ENCODE results near the gene PLCB2.

Gene PLCB2

DNA sequence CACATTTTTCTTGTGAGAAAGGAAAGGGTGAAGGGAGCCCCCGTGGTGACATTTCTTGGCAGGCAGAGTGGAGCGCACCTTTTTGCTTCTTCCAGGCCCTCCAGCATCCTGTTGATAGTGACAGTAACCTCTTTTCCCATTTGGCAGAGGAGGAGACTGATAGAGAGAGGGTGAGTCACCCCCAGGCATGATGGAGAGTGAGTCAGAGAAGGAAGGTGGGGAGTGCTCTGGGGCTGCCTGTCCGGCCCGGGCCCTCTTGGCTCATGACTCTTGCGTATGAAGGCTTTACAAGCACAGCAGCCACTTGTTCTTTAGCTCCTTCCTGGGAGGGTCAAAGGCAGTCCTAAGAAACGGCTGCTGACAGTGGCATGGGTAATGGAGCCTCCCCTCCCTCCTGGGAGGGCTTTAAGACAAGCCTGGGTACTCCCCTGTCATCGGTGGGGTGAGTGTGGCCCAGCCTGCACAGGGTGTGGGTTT, 40.9 kb downstream of the PLCB2 start:
- no peak for DNase-seq

DNA sequence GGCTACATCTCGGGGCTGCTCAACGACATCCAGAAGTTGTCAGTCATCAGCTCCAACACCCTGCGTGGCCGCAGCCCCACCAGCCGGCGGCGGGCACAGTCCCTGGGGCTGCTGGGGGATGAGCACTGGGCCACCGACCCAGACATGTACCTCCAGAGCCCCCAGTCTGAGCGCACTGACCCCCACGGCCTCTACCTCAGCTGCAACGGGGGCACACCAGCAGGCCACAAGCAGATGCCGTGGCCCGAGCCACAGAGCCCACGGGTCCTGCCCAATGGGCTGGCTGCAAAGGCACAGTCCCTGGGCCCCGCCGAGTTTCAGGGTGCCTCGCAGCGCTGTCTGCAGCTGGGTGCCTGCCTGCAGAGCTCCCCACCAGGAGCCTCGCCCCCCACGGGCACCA, 41.9 kb downstream of the PLCB2 start:
- DNase-seq: no peak

DNA sequence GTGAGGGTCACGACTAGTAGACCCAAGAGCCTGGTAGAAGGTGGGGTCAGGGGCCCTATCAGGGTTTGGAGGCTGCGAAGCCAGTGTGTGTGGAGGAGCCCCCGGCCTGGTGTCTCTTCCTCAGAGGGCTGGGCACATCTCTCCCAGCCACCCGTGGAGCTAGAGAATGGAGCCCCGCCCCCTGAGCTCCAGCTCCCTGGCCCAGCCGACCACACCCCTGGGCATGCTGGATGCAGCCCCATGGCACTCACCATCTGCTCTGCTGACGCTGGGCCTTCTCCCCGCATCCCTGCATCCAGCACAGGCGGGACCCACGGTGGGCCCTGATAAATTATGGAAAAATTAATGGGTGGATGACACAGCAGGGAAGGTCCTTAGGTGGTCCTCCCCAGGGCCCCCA, 42.4 kb downstream of the PLCB2 start:
- no peak for DNase-seq

DNA sequence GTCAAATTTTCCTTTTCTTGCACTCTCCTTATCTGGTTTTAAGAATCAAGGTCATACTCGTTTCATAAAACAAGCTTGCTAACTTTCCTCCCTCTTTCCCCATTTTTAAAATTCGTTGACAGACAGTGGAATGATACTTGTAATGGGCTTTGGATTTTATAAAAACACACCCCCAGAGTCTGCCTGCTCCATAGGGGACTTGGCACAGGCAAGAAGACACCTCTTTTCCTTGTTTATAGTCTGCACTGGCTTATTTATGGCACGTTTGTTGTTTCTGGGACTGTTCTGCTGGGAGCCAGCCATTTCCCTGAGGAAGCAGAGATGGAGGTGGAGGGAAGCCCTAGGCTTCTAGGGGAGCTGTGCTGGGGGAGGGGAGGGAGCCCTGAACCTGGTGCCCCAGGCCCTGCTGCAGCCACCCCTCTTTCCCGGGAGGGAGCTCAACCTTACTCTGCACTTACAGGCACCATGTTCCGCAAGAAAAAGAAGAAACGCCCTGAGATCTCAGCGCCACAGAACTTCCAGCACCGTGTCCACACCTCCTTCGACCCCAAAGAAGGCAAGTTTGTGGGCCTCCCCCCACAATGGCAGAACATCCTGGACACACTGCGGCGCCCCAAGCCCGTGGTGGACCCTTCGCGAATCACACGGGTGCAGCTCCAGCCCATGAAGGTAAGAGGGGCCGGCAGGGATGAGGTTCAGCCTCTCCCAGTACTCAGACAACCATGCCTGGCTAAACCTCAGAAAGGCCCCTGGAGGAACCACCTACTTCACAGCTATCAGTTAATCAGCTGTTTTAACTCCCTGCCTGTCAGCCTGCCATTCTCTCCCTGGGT, 43.2 kb downstream of the PLCB2 start:
- DNase-seq: no peak

DNA sequence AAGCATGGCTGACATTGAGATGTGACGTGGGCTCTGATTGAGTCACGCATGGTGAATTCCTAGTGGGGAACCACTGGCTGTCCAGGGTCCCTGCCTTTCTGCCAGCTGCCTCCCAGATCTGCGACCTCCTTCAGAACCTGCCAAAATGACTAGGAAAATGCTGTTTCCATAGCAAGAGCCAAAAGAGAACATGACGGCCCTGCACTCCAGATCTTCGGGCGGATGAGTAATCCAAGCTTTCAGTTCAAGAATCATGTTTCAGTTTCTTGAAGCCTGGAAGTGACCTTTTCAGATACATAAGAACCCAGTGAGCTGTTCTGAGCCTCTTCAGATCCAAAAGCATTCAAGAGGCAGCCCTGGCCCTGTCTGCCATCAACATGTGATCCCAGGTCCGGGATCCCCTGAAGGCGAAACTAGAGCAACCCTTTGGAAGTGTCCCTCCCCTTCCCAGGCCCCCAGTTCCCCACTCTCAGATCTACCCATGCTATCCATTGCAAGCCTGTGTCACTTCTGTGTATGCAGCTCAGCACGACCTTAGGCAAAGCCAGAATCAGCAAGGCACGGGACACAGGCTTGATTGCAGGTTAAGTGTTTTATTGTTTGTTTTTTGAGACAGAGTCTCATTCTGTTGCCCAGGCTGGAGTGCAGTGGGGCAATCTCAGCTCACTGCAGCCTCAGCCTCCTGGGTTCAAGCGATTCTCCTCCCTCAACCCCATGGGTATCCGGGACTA, 44.5 kb downstream of the PLCB2 start:
- no peak for DNase-seq

DNA sequence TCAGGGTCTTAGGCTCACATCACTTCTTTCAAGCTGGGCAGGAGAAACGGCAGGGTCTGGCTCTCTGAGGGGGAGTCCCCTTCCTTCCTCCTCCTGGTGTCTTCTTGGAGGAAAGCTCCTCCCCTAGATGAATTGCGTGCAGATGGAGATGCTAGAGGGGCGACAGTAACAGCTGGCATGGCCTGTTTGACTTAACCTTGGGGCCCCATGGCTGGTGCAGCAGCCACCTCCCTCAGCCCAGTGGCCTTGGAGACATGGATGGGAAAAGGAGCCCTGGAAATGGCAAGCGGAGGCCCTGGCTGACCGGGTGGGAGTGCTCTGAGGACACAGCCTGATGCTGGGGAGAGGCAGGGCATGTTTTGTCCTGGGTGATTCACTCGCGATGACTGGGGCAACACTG, 48.7 kb downstream of the PLCB2 start:
- no peak for DNase-seq

DNA sequence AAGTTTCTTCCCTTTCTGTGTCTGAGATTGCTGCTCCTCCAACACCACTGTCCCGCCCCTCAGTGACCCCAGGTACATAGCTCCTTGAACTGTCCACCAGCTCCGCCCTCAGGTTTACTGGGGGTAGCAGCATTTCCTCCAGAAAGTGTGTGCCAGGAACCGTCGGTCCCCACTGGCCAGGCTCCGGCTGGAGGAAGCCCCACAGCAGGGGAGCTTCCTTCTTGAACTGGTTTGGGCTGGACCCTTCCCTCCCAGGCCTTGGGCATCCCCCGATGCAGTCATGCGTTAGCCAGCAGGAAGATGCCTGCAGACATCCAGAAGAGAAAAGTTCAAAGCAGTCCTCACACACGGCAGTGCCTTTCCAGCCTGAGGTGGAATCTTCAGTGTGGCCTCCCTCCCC, 49.2 kb downstream of the PLCB2 start:
- no peak for DNase-seq

DNA sequence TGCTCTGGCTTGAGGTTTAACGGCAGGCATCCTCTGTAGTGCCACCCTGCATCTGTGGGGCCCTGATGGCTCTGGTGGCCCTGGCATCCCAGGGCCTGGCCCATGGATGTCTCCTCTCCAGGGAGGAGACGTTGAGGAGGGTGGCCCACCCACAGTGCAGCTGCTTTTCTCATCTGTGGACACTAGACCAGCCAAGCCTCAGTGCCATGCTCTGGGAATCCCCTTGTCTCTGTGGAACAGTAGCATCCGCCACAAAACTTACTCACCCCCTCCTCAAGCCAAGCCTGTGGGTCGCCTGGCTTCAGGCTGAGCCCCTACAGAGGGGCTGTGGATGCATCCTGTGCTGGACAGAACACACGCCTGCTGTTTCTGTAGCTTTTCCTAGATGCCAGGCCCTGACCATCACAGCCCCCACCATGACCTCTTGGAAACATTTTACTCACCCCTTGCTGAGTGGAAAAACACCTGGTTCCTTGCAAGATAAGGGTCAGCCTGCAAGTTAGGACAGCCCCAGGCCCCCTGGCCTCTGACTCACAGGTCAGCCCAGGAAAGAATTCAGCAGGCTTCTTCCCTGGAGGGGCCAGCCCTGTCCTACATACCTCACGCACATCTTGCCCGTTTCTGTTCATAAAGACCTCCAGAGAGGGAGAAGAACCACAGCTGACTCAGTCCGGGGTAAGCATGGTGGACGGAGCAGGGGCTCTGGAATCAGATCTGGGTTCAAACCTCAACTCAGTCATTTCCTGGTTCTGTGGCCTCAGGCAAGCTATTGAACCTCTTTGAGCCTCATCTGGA, 49.9 kb downstream of the PLCB2 start:
- no peak for DNase-seq

DNA sequence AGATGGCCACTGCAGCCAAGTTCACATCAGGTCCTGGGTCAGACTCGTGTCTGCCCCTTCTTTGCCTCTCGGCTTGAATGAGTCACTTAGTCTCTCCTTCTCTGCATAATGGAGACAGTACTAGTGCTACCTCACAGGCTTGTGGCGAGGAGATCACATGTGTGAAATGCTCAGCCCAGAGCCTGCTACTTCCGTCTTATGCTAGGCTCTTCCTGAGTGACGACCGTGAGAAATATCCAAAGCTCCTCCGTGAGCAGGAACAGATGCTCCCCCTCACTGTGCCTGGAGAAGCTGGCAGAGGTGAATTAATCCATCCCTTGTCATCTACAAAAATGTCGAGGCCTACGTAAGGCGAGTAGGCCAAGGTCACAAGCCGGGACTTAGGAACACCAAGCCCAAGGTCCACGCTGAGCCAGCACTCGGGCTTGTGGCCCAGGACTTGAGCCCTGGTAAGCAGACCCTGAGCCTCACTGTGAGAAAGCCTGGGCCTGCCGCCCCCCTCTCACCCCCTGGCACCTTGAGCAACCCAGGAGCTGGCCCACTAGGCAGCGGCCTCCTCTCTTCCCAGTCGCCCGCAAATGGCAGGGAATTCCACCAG, 51.0 kb downstream of the PLCB2 start:
- no peak for DNase-seq

DNA sequence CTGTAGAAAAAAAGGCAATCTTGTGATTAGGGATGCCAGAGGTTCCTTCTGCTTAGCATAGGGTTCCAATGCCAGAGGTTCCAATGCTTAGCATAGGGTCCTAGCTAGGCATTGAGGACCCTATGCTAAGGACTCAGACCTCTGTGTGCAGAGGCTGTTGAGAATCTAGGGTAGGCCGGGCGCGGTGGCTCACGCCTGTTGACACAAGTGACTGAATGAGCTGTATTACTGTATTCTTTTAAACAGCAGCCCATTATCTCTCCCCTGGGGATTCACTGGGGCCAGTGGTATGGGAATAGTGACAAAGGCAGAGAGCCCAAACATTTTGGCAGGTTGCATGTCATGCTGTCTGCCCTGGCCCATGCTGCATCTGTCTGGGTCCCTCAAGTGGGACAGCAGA, 52.7 kb downstream of the PLCB2 start:
- no peak for DNase-seq

DNA sequence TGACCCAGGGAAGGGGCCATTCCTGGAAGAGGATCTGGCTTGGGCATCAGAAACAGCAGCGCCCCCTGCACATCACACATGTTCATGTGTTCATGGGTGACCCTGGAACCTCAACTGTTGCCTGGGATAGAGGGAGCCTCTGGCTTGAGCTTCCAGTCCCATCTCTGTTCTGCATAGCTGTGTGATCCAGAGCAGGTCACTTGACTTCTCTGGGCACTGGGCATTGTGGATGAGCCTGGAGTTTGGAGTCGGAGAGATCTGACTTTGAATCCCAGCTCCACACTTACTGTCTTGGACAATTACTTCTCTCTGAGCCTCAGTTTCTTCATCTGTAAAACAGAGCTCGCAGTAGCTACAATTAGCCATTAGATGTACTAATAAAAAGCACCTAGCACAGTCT, 53.3 kb downstream of the PLCB2 start:
- DNase-seq: no peak

DNA sequence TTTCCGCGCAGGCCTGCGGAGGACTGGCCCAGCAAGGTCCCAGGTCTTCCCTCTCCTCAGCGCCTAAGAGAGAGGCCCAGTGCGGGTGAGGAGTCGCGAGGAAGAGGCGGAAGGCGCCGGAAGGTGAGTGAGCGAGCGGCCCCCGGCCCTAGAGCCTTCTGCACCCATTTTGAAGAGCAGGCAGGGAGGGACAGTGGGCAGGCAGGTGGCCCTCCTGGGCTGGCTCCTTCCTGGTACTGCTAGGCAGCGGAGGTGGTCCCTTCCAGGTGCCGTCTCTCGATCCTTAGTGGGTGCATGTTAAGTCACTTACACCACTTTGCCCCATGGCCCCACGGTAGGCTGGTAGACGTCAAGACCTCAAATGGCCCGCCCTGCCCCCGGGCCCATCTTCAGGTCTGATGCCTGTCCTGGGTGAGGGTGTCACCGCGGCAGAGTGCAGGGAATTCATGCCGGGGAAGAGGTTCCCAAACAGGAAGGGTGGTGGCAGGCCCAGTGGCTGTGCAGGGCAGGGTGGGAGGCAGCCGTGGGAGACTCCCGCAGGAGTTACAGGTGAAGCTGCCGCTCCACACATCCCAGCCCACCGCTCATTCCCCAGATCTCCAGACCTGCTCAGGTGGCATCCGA, 54.5 kb downstream of the PLCB2 start:
- no peak for DNase-seq

DNA sequence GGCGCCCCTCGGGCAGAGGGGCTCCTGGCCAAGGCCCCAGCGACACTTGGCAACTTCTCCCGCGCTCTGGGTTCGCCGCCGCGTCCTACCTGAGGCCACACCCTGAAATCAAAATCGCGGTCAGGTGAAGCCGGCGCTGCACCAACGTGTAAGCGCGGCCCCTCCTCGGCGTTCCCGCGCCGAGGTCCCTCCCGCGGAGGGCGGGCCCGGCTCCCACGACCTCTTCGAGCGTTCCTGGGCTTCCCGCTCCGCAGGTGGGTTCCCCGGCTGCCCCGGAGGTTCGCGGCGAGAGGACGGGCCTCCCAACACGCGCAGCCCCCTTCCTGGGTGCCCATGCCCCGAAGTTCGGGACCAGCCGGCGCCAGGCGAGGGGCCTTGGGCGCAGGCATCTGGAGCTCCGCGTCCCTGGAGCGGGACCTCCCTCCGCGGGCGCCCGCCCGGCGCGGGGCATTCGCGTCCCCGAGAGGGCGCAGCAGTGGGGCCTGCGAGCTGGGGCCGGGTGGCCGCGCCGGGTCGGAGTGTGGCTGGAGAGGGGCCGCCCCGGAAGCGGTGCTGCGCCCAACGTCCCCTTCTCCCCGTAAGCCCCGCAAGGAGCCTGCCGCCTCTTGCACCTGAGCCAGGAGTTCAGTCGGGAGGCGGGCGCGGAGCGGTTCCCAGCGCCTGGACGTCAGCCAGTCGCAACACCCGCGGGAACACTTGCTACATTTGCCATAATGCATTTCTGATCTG, 55.1 kb downstream of the PLCB2 start:
- peak; percentile 64 for DNase-seq

DNA sequence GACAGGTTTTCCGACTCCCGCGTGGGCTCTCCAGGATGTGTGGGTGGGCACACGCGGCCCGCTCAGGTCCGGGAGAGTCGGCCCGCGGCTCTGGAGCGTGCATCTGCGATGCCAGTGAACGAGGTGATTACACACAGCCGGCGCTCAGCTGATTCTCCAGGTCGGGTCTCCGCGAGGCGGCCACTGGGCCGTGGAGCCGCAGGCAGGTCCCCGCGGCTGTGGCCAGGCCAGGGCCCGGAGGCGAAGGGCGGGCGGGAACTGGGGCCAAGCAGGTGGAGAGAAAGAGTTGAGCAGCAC, 55.6 kb downstream of the PLCB2 start:
- no peak for DNase-seq

DNA sequence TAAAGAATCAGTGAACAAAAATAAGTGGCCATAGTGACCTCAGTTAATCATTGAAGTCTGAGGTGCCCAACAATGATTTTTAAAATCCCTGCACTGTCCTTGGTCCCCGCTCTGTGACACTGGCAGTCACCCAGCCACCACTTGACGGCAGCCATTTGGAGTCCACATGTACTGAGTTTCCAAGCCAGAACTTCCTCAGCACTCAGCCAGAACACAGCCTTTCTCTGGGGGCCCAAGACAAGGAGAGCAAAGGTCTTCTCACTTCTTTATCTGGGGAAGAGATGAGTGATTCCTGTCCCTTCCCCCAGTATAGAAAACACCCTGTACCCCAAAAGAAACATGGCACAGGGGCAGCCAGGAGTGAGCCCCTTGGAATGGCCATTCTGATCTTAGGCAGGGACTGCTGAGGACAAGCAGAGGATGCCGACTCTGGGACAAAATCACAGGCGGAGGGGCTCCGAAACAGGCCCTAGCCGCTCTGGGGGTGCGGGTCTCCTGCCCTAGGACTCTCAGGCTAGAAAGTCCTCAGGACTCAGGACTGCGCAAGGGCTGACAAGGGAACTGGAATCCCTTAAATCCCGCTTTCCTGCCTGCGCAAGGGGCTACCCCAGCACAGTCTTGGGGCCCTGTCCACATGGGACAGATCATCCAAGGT, 56.1 kb downstream of the PLCB2 start:
- no peak for DNase-seq

DNA sequence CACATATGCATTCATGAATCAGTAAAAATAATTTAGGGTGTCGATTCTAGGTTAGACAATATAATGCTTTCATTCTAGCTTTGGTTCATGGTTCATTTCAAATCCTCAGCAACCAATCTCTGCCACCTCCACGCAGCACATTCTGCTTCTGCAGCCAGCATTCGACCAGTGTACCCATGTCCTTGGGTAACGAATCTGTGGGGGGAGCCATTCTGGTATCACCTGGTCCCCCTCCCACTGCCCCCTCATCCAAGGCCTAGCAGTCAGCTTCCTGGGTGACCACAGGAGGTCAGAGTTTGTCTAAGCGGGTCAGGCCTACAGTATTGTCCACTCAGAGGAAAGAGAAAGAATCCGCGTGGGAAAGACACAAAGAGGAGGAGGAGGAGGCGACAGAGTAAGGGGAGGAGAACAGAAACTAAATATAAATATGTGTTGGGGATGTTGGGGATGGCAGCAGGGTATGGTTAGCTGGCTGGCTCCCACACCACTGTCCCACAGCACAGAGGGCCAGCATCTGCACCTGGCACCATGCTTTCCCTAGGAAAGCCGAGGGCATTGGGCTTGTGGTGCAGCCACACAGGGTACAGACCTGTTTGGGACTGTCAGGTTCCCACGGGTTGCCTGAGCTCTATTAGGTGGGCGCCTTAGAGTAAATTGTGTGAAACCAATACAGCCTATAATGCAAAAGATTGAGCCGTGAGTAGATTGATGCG, 56.8 kb downstream of the PLCB2 start:
- DNase-seq: no peak

DNA sequence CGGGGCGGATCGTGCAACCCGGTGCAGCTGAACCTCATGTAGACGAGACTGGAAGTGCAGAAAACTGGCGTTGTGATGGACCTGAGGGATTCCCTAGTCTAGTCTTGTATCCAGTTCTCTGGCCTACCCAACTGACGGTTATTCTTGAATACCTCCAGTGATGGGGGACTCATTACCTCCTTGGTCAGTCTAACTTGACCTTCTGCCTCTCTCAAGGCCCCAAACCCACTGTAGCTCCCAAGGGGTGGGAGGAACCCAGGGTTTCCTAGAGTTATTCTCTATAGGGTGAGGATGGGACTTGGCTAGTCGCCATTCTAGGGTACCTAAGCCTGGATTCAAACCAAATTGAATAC, 57.5 kb downstream of the PLCB2 start:
- no peak for DNase-seq

DNA sequence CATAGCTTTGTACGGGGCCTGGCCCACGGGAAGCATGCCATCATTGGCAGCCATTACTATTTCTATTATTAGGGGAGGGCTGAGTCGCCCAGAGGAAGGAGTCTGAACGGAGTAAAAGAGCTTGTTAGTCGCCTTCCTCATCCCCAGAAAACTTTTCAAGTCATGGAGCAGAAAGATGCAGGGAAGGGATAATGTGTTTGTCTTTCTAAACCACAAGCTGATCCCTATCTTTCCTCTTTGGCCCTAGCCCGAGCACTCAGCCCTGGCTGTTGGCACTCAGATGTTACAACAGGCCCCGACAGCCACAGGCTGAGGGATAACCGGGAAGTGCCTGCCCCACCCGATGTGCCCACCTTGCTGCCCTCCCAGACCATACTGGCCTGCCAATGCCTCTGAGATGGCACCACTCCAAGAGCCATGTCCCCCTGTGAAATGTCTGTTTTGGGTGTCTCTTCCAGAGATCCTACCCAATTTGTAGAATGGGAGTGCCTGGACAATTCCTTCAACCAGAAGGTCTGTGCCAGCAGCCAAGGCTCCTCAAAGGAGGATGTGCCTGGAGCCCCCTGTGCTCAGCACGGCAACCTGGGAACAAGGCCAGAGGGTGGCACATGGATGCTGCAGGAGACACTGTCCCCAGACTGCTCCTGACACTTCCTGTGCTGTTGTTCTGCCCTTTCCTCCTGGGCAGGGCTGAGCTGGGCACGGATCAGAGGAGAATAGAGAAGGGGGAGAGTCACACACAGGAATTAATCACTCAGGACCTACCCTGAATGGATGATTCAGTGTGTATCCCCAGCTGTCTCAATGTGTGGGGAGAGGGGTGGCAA, 58.0 kb downstream of the PLCB2 start:
- DNase-seq: no peak

DNA sequence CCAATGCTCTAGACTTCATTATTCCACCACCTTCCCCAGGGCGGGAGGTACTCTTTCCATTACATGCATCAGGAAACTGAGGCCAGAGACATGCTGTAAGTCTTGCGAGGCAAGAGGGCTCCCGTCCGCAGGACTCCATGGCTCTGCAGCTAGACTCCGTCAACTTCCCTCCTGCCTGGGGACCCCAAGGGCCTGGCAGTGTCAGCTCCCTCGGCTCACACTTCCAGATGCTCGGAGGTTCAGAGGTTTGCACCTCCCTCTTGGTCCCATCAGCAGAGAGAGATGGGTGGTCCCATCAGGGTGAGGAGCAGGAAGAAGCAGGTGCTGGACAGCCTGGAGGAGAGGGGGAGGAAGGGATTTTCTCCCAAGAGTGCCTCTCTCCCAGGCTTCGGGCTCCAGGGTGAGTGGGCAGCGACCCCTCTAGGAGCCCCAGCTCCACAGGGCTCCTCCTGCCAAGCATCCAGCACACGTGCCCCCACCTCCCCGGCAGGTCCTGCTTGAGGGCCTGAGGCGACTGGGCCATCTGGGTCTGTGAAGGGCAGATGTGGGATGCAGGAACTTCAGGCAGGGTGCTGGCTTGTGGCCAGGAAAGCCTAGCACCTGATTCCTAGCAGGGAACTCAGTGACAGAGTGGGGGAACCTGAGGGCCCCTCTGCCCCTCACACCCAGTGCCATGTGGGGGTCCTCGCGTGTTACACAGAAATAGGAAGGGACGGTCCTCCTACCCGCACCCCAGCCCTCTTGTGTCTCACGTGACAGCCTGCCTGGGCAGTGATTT, 59.5 kb downstream of the PLCB2 start:
- no peak for DNase-seq

Data from NCI-H1105 (cell line).